GM21515 (cell line): ENCODE results near the gene ARMC12.

Experiments
- ATAC-seq: cut with Tn5 transposase; IDR thresholded peaks from one replicate; pipeline ENCODE4 v1.9.1; 2021; ENCODE audit not compliant: unreplicated experiment

Gene ARMC12

DNA sequence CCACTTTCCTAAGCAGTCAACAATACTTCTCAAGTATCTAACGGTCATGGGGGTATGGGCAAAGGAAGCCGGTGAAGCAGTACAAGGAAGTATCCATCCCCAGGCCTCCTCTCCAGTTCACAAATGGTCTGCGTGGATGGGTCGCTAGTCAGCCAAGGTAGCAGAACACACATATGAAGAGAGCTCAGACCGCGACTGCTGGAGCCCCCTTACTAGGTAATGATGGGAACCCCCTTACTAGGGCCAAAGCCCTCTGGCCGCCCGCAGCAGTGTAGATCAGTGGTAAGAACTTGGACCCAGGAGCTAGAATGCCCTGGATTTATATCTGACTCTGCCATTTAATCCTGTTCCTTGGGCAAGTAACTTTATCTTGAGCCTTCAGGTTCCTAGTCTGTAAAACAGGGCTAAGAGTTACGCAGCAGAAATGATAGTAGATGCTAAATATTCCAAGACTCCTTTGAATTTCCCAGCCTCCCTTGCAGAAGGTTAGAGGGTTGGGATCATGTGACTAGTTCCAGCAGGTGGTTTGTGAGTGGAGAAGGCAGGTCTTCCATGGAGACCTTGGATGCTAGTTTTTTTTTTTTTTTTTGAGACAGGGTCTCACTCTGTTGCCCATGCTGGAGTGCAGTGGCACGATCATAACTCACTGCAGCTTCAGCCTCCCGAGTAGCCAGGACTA is 37.4 kb downstream of the ARMC12 start:
- no peak for ATAC-seq

DNA sequence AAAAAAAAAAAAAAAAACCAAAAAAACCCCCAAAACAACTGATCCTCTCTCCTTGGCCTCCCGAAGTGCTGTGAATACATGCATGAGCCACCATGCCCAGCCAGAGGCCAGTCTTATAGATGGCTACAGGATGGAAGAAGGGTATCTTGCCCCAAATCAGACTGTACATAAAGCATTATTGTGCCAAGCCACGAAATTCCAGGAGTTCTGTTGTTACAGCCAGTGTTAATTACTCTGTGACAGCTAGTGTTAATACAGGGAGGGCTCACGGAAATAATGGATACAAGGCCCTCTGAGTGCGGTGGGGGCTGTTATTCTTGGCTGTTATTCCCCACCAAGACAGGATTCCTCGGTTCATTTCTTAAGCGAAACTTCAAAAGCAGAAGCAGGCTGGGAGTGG is 38.2 kb downstream of the ARMC12 start:
- ATAC-seq = no peak

DNA sequence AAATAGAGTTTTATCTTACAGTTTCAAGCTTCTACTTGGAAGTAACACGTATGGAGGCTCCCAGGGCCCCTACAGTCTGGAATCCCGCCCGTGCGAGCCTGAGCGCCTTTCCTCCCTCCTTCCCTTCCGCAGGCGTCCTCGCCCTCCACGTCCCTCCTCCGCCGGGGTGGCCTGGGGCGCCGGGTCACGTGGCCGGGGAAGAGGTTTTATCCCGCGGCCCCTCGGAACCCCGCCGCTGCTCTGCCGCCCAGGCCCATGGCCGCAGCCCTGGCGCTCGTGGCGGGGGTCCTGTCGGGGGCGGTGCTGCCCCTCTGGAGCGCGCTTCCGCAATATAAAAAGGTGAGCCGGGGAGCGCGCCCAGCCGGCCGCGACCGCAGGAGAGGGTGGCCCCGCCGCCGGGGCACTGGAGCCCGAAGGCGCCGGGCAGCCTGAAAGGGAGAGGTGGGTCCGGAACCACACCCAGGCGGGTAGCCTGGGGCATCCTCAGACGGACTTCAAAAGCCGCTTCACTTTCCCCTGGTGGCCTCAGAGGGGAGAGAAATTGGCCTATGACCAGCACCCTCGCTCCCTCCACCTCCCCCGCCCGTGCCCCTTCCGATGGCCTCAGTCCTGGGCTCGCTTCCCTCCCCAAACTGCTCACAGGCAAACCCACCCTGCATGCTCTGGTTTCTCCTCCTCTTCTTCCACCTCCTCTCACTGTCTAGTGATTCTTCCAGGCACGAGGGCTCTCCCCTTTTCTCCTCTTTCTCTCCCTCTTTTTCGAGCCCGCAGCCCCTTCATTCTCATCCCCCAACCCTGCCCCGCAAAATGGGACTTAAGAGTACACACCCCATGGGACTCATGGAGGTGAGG is 39.8 kb downstream of the ARMC12 start, which contains the start of gene CLPSL2:
TSS of gene CLPSL2 (plus strand) at position 235 of the 852 bp plus-strand sequence. CDS start at position 256, 21 bp downstream.
- no peak for ATAC-seq

DNA sequence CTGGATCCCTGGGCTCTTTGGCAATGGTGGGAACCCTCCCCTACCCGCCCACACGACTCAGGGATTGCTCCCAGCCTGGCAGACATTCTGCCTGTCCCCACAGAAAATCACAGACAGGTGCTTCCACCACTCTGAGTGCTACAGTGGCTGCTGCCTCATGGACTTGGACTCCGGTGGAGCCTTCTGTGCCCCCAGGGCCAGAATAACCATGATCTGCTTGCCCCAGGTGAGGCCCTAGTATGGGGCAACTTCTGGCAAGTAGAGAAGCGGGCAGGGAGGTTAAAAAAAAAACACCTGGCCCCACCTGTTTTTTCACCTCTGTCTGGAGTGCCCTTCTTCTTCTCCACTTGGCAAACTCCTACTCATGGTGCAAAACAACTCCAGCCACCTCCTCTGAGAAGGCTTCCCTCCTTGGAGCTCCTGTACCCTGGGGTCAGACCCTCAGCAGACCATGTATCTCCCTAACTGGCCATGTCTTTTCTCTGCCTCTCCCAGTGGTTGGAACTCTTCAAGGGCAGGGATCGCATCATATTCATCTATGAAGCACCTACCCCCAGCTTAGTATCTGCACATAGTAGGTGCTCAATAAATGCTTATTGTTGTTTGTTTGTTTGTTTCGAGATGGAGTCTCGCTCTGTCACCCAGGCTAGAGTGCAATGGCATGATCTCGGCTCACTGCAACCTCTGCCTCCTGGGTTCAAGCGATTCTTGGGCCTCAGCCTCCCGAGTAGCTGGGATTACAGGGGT is 40.7 kb downstream of the ARMC12 start:
- no peak for ATAC-seq

DNA sequence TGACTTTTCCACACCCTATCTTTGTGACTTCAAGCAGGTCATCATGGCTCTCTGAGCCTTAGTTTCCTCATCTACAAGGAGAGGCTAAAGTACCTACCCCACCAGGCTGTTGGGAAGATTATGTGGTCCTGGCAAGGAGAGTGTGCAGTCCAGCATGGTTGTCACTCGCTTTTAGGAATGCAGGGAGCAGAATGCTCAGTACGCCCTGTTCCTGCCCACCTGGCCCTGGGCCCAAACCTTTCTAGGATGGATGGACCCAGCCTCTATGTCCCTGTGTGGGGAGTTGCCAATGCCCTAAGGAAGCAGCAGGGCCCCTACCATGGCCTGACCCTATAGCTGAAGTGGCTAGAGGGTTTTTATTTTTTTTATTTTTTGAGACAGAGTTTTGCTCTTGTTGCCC is 41.6 kb downstream of the ARMC12 start:
- no peak for ATAC-seq

DNA sequence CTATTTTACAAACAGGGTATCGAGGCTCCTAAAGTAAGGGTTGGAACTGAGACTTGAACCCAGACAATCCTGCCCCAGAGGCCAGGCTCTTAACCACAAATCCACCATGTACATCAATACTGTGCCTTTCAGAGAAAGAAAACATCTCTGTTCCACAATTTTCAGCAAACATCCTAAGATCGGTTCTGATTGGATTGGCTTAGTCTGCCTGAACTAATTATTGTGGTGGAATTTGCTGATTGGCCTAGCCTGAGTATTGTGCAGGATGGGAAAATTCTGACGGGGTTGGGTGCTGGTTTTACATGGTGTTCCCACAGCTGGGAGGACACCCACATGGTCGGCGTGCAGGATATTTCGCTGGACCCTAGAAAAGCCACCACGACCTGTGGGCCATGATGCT is 43.9 kb downstream of the ARMC12 start, which contains the start of gene CLPSL1:
TSS of gene CLPSL1 (plus strand) at position 301 of the 400 bp plus-strand sequence. CDS start at position 393, 92 bp downstream.
- ATAC-seq = no peak

DNA sequence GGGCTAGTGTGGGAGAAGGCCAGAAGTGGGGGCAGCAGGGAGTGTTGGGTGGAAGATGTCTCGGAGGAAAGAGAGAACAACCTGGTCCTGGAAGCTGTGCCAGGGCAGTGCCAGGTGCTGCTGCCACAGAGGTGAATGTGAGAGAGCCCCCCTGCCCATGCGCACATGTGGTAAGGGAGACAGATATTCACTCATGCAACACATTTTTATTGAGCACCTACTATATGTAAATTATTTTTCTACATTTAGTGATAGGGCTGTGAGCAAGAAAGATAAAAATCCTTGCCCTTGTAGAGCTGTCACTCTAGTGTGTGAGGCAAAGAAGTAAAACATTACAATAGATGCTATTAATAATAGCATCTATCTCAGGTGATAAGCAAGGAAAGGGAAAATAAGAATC is 44.5 kb downstream of the ARMC12 start:
- ATAC-seq = no peak

DNA sequence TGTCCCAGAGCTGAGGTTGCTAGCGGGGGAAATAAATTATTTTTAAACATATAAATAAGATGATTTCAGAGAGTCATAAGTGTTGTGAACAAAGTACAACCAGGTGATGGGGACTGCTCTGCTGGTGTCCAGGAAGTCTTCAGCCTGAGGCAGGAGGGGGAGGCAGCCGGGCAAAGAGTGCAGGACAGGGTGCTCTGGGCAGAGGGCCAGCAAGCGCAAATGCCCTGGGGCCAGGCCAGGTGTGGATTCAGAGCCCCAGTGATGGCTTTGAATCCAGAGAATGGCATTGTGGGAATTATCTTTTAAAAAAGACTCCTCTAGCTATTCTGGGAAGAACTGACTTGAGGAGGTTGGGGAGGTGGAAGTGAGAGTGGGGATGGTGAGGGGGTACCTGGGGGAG is 45.6 kb downstream of the ARMC12 start:
- no peak for ATAC-seq

DNA sequence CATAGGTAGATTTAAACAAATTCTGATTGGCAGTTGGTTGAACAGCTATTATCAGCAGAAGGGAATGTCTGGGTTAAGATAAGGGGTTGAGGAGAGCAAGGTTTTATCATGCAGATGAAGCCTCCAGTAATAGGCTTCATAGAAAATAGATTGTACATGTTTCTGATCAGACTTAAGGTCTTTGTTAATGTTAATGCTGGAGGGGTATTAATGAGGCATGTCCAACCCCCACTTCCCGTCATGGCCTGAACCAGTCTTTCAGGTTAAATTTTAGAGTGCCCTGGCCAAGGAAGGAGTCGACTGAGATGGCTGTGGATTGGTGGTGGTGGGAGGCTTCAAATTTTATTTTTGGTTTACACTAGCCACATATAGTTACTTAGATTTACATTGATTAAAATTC is 47.4 kb downstream of the ARMC12 start:
- ATAC-seq = no peak

DNA sequence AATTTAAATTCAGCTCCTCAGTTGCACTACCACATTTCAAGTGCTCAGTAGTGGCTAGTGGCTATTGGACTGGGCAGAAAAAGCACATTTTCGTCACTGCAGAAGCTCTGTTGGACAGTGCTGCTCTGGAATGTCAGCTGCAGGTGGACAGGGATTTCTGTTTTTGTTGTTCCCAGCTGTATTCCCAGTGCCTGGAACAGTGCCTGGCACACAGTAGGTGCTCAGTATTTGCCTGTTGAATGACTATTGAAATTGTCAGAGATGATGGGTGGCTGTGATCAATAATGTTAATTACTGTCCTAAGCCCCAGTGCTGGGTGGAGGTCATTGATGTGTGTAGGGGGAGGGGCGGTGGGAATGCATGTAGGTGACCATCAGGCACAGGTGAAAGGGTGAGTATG is 49.4 kb downstream of the ARMC12 start:
- no peak for ATAC-seq

DNA sequence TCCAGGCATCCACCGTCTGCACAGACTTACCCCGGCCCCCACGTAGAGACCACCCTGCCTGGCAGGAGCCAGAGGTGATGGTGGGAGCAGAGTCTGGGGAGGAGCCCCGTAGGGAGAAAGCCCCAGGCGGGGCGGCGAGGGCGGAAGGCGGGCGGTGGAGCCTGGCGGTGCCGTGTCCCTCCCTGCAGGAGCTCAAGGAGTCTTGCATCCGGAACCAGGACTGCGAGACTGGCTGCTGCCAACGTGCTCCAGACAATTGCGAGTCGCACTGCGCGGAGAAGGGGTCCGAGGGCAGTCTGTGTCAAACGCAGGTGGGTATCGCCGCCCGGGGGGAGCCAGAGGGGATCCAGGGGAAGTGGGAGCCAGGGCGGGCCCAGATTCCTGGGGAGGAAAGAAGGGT is 50.0 kb downstream of the ARMC12 start:
- ATAC-seq = no peak

DNA sequence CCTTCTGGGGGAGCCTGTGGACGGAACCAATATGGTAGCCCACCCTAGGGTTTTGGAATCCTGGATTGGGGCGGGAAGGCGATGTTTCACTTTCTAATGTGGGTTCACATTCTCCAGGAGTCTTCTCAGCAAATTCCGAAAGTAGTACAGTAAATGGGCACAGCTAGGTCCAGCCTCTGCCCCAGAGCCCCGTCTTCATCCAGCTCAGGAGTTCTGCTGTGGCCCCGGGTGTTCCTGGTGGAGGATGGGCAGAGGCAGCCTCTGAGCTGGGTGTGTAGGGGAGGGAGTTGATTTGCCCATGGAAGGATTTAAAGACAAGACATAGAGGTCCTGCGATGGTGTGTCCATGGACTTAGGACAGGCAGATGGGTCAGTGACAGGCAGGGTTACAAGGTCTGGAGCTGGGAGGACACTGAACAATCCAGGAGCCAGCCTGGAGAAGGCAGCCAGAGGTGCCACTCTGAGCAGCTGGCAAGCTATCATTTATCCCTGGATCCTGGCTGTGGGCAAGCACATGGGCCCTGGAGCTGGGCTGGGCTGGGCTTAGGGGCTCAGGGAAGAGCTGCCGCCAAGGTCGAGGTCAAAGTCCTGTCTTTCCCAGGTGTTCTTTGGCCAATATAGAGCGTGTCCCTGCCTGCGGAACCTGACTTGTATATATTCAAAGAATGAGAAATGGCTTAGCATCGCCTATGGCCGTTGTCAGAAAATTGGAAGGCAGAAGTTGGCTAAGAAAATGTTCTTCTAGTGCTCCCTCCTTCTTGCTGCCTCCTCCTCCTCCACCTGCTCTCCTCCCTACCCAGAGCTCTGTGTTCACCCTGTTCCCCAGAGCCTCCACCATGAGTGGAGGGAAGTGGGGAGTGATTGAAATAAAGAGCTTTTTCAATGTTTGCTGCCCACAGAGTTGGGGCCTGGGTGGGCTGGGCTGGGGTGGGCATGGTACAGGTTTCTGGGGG is 50.7 kb downstream of the ARMC12 start:
- ATAC-seq = no peak

DNA sequence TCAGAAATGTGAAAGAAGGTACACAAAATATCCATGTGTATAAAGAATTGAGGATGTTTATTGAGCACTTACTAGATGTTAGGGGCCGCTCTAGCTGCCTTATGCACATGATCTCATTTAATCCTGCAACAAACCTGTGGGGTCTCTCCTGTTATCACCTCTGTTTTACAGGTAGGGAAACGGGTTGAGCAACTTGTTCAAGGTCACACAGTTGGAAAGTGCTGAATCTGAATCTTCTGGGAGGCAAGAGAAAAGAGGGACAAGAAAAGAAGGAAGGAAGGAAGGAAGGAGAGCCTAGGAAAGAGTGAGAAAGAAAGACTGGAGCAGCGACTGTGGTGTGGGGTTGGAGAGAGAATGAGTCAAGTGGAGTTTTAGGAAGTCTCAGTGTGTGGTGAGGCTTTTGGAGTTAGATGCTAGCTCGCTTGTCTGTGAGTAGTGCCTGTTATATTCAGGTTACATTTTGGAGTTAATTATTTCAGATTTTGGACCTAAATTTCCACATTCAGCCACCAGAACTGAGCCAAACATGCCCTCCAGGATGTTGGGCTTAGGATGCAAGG is 51.7 kb downstream of the ARMC12 start:
- no peak for ATAC-seq

DNA sequence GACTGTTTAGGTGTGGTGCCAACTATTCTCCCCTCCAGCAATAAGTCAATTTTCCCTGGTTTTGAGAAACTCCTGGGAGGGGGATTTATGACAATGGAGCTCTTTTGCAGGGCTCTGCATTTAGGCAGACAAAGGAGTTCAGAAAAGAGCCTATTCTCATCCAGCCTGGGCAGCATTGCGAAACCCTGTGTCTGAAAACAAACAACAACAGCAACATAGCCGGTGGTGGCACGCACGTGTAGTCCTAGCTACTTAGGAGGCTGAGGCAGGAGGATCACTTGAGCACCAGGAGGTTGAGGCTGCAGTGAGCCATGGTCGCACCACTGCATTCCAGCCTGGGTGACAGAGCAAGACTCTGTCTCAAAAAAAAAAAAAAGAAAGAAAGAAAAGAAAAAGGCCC is 53.9 kb downstream of the ARMC12 start:
- ATAC-seq = no peak

DNA sequence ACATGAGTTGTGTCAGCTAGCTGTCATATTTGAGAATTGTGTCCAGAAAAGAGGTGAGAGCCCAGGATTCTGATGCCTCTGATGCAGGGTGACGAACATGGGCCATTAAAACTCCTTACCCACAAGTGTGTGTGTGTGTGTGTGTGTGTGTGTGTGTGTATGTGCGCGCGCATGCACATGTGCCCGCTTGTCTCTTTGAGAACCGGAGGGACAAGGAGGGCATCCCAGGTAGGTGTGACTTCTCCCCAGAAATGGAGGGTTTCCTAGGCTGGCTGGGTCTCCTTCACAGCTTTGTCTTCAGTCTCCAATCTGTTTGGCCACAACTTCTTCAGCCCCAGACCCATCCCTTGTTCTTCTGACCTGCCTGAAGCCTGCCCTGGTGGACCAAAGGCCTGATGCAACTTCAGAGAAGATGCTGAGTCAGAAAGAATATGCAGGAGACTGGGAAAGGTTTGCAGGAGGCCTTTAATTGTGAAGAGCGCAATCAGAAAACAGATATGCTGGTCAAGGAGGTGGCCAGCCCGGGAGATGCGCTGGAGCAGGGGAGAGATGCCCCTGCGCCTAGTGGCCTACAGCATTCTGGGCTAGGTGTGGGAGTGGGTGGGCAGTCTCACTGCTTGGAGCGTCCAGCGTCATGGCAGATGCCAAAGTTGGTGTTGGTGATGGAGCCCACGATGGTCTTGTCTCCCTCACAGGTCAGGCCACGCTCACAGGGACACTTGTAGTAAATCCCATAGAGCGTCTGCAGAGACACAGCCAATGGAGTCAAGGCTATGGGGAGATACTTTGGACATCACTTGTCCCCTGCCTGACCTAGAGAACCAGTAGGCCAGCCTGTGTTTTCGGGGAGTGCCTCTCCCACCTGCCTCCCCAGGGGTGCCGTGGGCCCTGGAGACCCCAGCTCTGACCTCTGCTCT is 58.0 kb downstream of the ARMC12 start:
- ATAC-seq = no peak

DNA sequence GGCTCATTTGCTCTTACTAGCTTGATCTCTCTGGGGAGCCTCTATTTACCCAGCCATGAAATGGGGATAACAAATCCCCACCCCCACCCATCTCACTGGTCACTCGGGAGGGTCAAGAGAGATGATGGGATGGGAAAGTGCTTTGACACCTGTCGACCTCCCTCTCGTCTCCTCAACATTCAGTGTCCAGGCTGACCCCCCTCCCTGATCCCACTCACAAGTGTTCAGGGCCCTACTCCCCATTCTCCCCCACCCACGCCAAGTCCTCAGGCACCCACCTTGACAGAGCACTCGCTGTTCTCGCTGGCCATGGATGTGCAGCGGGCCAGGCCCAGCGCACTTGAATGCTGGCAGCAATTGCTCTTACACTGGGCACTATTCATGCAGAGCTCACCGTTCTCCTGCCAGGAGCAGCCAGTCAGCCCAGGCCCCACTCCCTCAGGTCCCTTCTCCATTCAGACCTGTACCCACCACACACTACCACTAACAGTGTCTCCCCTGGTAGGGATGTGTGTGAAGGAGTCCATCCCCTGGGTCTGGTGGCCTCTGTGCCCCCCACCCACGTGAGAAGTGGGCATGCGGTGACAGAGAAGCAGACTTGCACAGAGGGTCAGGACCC is 58.7 kb downstream of the ARMC12 start:
- ATAC-seq = no peak

DNA sequence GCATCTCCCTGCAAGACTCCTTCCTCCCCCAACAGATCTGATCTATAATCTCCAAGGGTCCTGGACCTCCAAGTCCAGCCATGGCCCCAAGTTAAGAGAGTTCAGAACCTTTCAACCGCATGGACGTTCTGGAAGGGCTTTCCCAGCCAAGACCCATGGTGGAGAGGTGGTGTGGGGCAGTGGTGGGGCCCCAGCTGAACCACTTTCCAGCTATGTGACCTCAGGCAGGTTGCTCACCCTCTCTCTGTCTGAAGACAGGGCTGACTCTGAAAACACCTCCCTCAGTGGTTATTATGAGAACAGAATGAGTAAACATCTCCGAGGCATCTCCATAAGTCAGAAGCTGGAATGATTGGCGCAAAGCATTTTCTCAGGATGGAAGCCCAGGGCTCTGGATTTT is 59.4 kb downstream of the ARMC12 start:
- no peak for ATAC-seq

DNA sequence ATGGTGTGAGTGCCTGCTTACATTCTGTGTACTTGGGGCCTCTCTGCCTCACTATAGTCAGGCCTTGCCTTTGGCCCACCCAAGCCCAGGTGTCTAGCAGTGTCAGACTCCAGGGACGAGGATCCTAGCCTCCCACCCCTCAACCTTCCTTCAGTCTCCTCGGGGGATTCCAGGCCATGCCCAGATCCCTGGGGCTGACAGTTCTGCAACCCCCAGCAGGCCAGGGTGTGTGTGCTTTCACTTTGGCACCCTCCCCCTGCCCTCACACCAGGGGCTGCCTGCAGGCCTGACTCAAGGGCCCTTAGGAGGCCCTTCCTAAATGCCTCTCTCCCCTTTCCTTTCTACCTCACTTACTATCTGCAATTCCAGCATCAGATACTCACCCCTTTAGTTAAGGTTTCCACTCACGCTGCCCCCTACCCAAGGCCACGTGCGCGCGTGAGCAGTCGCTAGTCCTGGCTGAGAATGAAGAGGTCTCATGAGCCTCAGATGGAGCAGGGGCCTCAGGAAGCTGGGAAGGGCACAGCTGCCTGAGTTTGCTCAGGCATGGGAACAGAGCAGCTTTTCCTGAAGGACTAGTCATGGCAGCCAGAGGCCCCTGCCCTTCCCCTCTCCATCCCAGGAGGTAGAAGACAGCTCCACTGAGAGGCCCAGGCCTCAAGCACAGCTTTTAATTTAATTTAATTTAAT is 61.1 kb downstream of the ARMC12 start:
- no peak for ATAC-seq
